Breast epithelium (tissue), 3 donors: Measurements from ENCODE around the gene CDH23.

Experiments
- CTCF ChIP-seq, 3 donors: fragments of 450-650 bp; IDR thresholded peaks; one replicate each; pipeline ENCODE4 v1.5.1; 2016 to 2017; ENCODE audit warnings: antibody characterized with exemption in 3 of 3, mild to moderate bottlenecking in 3 of 3, moderate library complexity in 3 of 3
- POLR2A ChIP-seq: fragments of 450-650 bp; IDR thresholded peaks from one replicate; pipeline ENCODE4 v1.6.1; 2016; ENCODE audit warnings: antibody characterized with exemption, mild to moderate bottlenecking, moderate library complexity

GRCh38 chr10:71741671-71742070, 345.0 kb downstream of the CDH23 start:
- no peak for TF ChIP-seq CTCF (IDR thresholded peaks at IDR 0.05)
- no peak for TF ChIP-seq POLR2A
